ENCODE measurements around the gene SLC27A4. TPM values are rescaled to one million over a fixed set of nuclear protein-coding genes. Genes with fewer than 3 reads are reported as not detected.
A peak's percentile ranks its signal among the peaks of the same experiment; 100 is the strongest.

SLC27A4 gene
- total RNA-seq, 1 experiment from 2014 or later: 17.0 TPM

- no peaks in the 10 kb centered on the region for H3K4me1 ChIP-seq (ENCODE audit: insufficient read depth, low read length)
- H4K8ac ChIP-seq (replicated peaks; ENCODE audit: insufficient read length, low read depth, low read length): no peak overlapping the region
- H3K14ac ChIP-seq (ENCODE audit: insufficient read depth, low read length): no peak overlapping the region
- peak overlapping the region; percentile 47 for H3K4me2 ChIP-seq (ENCODE audit: insufficient read depth, insufficient read length, low read length)
- H3K56ac ChIP-seq (ENCODE audit: insufficient read length, low read depth, low read length): no peak overlapping the region
- no peak for TF ChIP-seq CTCF (conservative IDR thresholded peaks at IDR 0.05)
- DNase-seq: no peak
- peak overlapping the region; percentile 98 to 99 for H3K4me3 Mint-ChIP-seq
- H2BK20ac ChIP-seq (ENCODE audit: low read depth, low read length, poor library complexity, severe bottlenecking): no peak overlapping the region
- WGBS (ENCODE audit: extremely low coverage, insufficient read length, low lambda C conversion rate): no CpG with 5 or more reads among the region's 12 CpGs
- no peak overlapping the region for H2BK5ac ChIP-seq (ENCODE audit: insufficient read length, low read length)
- no peak overlapping the region for H3T11ph ChIP-seq (ENCODE audit: low read length)
- no peak overlapping the region for H3K9ac ChIP-seq (ENCODE audit: extremely low read depth, insufficient read length, low read length)
- H2BK12ac ChIP-seq (ENCODE audit: insufficient read length, low read depth, low read length): no peak overlapping the region
- peaks cover 7% of the 10 kb centered on the region for H3K23me2 ChIP-seq (ENCODE audit: insufficient read length, low read depth, low read length, poor library complexity, severe bottlenecking)
- no peak overlapping the region for H4K91ac ChIP-seq (ENCODE audit: insufficient read length, low read depth, low read length)
- peaks cover 3% of the 10 kb centered on the region for H3K79me1 ChIP-seq (ENCODE audit: insufficient read depth, low read depth, low read length, poor library complexity, severe bottlenecking)
- no peak overlapping the region for H3K23ac ChIP-seq (ENCODE audit: insufficient read length, low read depth, low read length)
- no peaks in the 10 kb centered on the region for H3K27me3 ChIP-seq (ENCODE audit: insufficient read depth, low read length)
- H3K79me2 ChIP-seq (ENCODE audit: insufficient read depth, low read length): peaks cover 2% of the 10 kb centered on the region; the same call in 1 of the 2 replicates
- peak overlapping the region in 2 of 3 experiments; percentile 68 to 87; a peak in 2 of 7 replicates for H3K27ac Mint-ChIP-seq
- no peak overlapping the region for H3K27ac ChIP-seq (ENCODE audit: insufficient read length, low read depth, low read length)
- no peak overlapping the region for H3K4ac ChIP-seq (ENCODE audit: low read depth, low read length)
- no peaks in the 10 kb centered on the region for H4K20me1 ChIP-seq (ENCODE audit: control insufficient read depth, insufficient read depth, insufficient read length)
- no peak overlapping the region for H2BK15ac ChIP-seq (ENCODE audit: low read depth, low read length)
- no peak overlapping the region for H4K5ac ChIP-seq (ENCODE audit: insufficient read length, low read depth, low read length)
- H3K36me3 Mint-ChIP-seq (ENCODE audit: insufficient read depth in 1 of 3, low read depth in 3 of 3): peaks cover 0 to 23% (median 12%) of the 10 kb centered on the region in 3 experiments; a peak in 6 of 7 replicates
- no peaks in the 10 kb centered on the region for H3K9me3 ChIP-seq (ENCODE audit: control insufficient read depth, low read depth, low read length)
- H2BK120ac ChIP-seq (ENCODE audit: low read depth, low read length, poor library complexity, severe bottlenecking): no peak overlapping the region
- no peak overlapping the region for H3K18ac ChIP-seq (ENCODE audit: insufficient read length, low read depth, low read length)
- peaks cover 6 to 12% of the 10 kb centered on the region in 2 experiments for H3K4me1 Mint-ChIP-seq
- no peak overlapping the region for H2AK5ac ChIP-seq (ENCODE audit: insufficient read length, low read length)
- no peak overlapping the region for H2AFZ ChIP-seq (ENCODE audit: low read length)
- no peaks in the 10 kb centered on the region; a peak in 1 of 5 replicates for H3K9me3 Mint-ChIP-seq
- H3K27me3 Mint-ChIP-seq (ENCODE audit: low read depth): no peaks in the 10 kb centered on the region
Observed at GRCh38 chr9:128323791-128324190, 16.5 kb upstream of the SLC27A4 start.

Measured in H9 (cell line).